GM12865 (cell line): ENCODE results near the gene AWAT2.

ENCODE experiments used
- DNase-seq: peaks from one replicate; pipeline ENCODE4 v3.0.0; 2010; ENCODE audit warnings: low read depth
- H3K4me3 ChIP-seq: 2 replicates; pipeline ENCODE4 v1.5.1; 2011; ENCODE audit warnings: mild to moderate bottlenecking, low read depth, low read length, control low read depth
- CTCF ChIP-seq: IDR thresholded peaks from 2 replicates; pipeline ENCODE4 v1.5.1; 2011; ENCODE audit warnings: low read length, control low read depth, low read depth, inconsistent platforms; ENCODE audit not compliant: insufficient read depth; ENCODE audit errors: missing control alignments

AWAT2 gene

GRCh38 chrX:70084592-70085240, 35.0 kb upstream of the AWAT2 start:
- no peak for DNase-seq
- no peak for TF ChIP-seq CTCF
- H3K4me3 ChIP-seq: no peak overlapping the region

GRCh38 chrX:70082723-70083122, 33.0 kb upstream of the AWAT2 start:
- no peak for TF ChIP-seq CTCF
- no peak for DNase-seq
- H3K4me3 ChIP-seq: no peak overlapping the region

- DNase-seq: no peak
- no peak overlapping the region for H3K4me3 ChIP-seq
- TF ChIP-seq CTCF: no peak
Observed at GRCh38 chrX:70079870-70080269, 30.1 kb upstream of the AWAT2 start.

DNA sequence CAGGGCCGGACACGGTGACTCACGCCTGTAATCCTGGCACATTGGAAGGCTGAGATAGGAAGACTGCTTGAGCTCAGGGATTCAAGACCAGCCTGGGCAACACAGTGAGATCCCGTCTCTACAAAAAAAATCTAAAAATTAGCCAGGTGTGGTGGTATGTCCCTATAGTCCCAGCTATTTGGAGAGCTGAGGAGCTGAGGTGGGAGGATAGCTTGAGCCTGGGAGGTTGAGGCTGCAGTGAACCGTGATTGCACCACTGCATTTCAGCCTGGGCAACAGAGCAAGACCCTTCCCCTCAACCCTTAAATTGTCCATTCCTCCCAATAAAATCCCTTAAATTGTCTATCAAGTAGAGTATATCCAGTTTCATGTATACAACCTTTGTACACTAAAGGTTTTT, 29.6 kb upstream of the AWAT2 start:
- no peak for DNase-seq
- TF ChIP-seq CTCF: no peak
- H3K4me3 ChIP-seq: no peak overlapping the region

GRCh38 chrX:70066646-70067045, 16.9 kb upstream of the AWAT2 start:
- DNase-seq: no peak
- TF ChIP-seq CTCF: no peak
- H3K4me3 ChIP-seq: no peak overlapping the region

DNA sequence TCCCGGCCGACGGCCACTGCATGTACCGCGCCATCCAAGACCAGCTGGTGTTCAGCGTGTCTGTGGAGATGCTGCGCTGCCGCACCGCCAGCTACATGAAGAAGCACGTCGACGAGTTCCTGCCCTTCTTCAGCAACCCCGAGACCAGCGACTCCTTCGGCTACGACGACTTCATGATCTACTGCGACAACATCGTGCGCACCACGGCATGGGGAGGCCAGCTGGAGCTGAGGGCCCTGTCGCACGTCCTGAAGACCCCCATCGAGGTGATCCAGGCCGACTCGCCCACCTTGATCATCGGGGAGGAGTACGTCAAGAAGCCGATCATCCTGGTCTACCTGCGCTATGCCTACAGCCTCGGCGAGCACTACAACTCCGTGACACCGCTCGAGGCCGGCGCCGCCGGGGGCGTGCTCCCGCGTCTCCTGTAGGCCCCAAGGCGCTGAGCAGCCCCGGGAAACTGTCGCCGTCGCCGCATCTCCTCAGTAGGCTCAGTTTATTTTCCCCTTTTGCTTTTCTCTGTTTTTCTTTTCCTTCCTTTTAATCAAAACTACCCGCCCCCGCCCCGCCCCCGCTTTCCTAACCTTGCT, 13.3 kb upstream of the AWAT2 start:
- no peak for DNase-seq
- TF ChIP-seq CTCF: no peak
- no peak overlapping the region for H3K4me3 ChIP-seq

DNA sequence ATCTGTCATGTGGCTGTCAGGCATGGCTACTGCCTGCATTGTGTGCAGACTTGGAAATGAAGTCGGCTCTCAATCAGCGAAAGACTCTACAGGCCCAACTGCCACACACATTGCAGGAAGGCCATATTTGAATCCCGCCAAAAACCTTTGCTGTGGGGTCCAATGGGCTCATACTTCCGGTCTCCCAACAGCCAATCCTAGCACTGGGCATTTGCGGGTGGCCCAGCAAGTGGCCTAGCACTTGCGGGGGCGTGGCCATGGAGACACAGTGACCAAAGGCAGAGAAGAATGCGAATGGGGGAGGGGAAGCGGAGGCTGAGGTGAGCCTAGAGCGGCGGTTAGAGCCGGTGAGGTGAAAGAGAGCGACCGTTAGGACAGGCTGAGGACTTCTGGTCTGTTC, 12.3 kb upstream of the AWAT2 start, which contains the start of gene OTUD6A:
Gene OTUD6A, plus strand, starts transcription at position 382 of the 400 bp plus-strand sequence. CDS start 68 bp downstream, outside the sequence.
- no peak within 1 kb of the TSS for H3K4me3 ChIP-seq
- no peak for TF ChIP-seq CTCF
- no peak for DNase-seq
